Adrenal gland (tissue), 5 donors: Measurements from ENCODE around the gene MON1B.

Experiments
- CTCF ChIP-seq, 6 experiments: fragments of 450-650 bp in 4 of 6; fragments of 200-600 bp in 2 of 6; sonication (generic) in 1 of 6; IDR thresholded peaks; 1 replicate in 5 of 6; 2 replicates in 1 of 6; pipeline versions ENCODE4 v1.5.1 to v1.8.0; 2016 to 2021; ENCODE audit warnings: antibody characterized with exemption in 6 of 6, mild to moderate bottlenecking in 2 of 6, moderate library complexity in 1 of 6
- POLR2A ChIP-seq, 2 donors: fragments of 450-650 bp; IDR thresholded peaks; one replicate each; pipeline ENCODE4 v1.6.1; 2017; ENCODE audit warnings: antibody characterized with exemption in 2 of 2, mild to moderate bottlenecking in 2 of 2, moderate library complexity in 1 of 2
- donor health status: DM: no; HTN: no; CAD: no.

- TF ChIP-seq CTCF (IDR thresholded peaks at IDR 0.05), result no peak
- TF ChIP-seq POLR2A (IDR thresholded peaks at IDR 0.05), result no peak
Observed at GRCh38 chr16:77183137-77183536, 7.9 kb upstream of the MON1B start.
